ENCODE results near the gene ZFP57. TPM values are rescaled to one million over a fixed set of nuclear protein-coding genes. Genes with fewer than 3 reads are reported as not detected.

ZFP57 gene
- total RNA-seq, result 1 to 10 TPM in 1 of 6 donors, under 1 TPM in 1, not detected in 4; 0.30 to 2.1 TPM

DNA sequence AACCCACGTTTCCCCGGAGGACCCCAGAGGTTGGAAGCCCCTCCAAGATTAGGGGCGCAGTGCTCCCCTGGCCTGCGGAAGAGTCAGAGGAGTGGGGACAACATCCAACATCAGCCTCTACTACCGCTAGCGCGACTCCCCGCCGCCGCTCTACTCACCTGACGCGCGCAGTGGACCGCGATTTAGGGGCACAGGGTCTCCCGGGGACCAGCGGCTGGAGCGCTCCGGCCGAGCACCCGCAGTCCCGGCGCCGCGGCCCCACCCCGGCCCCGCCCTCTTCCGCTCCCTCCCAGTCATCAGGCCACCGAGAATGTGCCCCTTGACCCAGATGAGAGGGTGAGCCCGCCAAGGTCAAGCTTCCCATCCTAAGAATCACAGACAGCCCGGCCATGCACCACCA lies at the start of gene ZFP57:
Gene ZFP57, minus strand, starts transcription at position 249 of the 400 bp plus-strand sequence. CDS start 4,149 bp downstream, outside the sequence.
- DNase-seq, result peak in 1 of 2 donors; percentile 71
- Histone ChIP-seq H3K4me3 (peak within 1 kb of the TSS in 1 of 4 donors; percentile 20), H3K9me3 (no peaks in the 10 kb centered on the region), H3K36me3 (no peaks in the 10 kb centered on the region), H3K27me3 (peaks cover 0 to 2% (median 0%) of the 10 kb centered on the region in 4 donors), H3K4me1 (no peaks in the 10 kb centered on the region), H3K27ac (no peak within 1 kb of the TSS)
- no peak for TF ChIP-seq POLR2A (IDR thresholded peaks at IDR 0.05)
- TF ChIP-seq EP300 (IDR thresholded peaks at IDR 0.05), result no peak
- no peak for TF ChIP-seq POLR2AphosphoS5 (IDR thresholded peaks at IDR 0.05)
- TF ChIP-seq, protein P1, sequence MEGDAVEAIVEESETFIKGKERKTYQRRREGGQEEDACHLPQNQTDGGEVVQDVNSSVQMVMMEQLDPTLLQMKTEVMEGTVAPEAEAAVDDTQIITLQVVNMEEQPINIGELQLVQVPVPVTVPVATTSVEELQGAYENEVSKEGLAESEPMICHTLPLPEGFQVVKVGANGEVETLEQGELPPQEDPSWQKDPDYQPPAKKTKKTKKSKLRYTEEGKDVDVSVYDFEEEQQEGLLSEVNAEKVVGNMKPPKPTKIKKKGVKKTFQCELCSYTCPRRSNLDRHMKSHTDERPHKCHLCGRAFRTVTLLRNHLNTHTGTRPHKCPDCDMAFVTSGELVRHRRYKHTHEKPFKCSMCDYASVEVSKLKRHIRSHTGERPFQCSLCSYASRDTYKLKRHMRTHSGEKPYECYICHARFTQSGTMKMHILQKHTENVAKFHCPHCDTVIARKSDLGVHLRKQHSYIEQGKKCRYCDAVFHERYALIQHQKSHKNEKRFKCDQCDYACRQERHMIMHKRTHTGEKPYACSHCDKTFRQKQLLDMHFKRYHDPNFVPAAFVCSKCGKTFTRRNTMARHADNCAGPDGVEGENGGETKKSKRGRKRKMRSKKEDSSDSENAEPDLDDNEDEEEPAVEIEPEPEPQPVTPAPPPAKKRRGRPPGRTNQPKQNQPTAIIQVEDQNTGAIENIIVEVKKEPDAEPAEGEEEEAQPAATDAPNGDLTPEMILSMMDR (IDR thresholded peaks at IDR 0.05), result no peak
- 81 to 87% methylated on average over 12 to 15 of the region's 31 CpGs for WGBS, 2 donors
- ATAC-seq (ENCODE audit: low FRiP score in 2 of 2), result no peak

DNA sequence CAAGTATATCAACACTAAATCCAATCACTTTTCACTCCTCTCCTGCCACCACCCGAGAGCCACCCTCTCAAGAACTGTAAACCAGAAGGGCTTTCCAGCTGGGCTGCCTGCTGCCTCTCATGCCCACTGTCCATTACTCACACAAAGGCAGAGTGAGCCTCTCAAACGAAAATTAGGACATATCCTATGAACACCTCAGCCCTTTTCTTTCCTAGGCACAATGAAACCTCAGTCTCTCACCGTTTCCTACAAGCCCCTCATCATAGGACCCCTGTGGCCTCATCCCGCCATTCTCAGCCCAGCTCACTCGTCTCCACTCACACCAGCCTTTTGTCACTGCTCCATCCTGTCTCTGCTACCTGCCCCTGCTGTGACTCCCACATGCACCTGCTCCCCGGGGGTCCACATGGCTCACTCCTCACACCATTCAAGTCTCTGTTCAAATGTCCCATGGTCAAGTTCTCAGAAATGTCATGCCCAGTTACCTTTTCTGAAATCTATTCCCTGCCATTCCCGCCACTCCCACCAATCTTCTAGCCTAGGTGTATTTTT lies 49.7 kb upstream of the ZFP57 start:
- 51 to 54% methylated on average over 7 of the region's 7 CpGs for WGBS, 2 donors
- no peaks in the 10 kb centered on the region for H3K9me3 ChIP-seq
- peaks cover 0 to 32% (median 19%) of the 10 kb centered on the region in 4 donors for H3K36me3 ChIP-seq
- ATAC-seq (ENCODE audit: low FRiP score in 2 of 2) (no peak), DNase-seq (no peak)
- TF ChIP-seq EP300 (IDR thresholded peaks at IDR 0.05) (no peak), POLR2A (IDR thresholded peaks at IDR 0.05) (no peak), POLR2AphosphoS5 (IDR thresholded peaks at IDR 0.05) (no peak)
- TF ChIP-seq, protein P1 (IDR thresholded peaks at IDR 0.05), result no peak
- H3K27ac ChIP-seq, result no peak overlapping the region
- H3K4me3 ChIP-seq, result no peak overlapping the region
- peaks cover 4 to 11% (median 5%) of the 10 kb centered on the region in 4 donors for H3K4me1 ChIP-seq
- no peaks in the 10 kb centered on the region for H3K27me3 ChIP-seq

DNA sequence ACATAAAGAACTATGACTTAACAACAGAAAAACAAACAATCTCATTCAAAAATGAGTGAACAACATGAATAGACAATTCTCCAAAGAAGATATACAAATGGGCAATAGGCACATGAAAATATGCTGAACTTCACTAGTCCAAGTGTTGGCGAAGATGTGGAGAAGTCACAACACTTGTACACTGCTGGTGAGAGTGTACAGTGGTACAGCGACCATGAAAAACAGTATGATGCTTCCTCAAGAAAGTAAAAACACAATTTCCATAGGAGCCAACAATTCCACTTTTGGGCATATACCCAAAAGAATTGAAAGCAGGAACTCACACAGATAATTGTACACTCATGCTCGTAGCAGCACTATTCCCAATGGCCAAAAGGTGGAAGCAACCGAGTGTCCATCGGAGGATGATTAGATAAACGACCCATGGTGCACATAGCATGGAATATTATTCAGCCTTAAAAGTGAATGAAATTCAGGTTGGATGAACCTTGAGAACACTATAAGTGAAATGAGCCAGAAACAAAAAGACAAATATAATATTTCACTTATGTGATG lies 48.9 kb upstream of the ZFP57 start:
- H3K27me3 ChIP-seq, result no peaks in the 10 kb centered on the region
- H3K36me3 ChIP-seq, result peaks cover 0 to 40% (median 26%) of the 10 kb centered on the region in 4 donors
- no peak overlapping the region for H3K27ac ChIP-seq
- H3K9me3 ChIP-seq, result no peaks in the 10 kb centered on the region
- 76 to 78% methylated on average over 6 of the region's 6 CpGs for WGBS, 2 donors
- TF ChIP-seq, protein P1 (IDR thresholded peaks at IDR 0.05), result no peak
- TF ChIP-seq EP300 (IDR thresholded peaks at IDR 0.05) (no peak), POLR2A (IDR thresholded peaks at IDR 0.05) (no peak)
- H3K4me3 ChIP-seq, result no peak overlapping the region
- H3K4me1 ChIP-seq, result peaks cover 12 to 19% (median 13%) of the 10 kb centered on the region in 4 donors
- DNase-seq, result no peak
- ATAC-seq (ENCODE audit: low FRiP score in 2 of 2), result no peak

DNA sequence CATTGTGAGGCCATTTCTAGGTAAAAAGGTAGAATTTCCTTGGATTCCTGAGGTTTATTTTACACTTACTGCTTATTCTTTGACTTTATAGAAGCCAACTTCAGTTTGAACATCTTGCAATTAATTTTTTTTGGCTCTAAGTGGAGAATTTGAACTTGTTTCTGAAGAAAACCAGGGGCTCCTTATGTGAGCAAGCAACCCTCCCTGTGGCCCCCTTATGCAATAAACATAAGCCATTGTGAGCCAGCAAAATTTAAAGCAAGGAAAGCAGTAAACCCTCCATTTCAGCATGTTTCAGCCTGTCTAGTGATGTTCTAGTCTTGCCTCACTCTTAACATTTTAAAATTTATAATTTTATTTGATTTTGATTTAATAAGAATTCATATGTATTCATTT lies 47.9 kb upstream of the ZFP57 start:
- H3K4me3 ChIP-seq, result no peak overlapping the region
- TF ChIP-seq EP300 (IDR thresholded peaks at IDR 0.05), result no peak
- TF ChIP-seq, protein P1 (IDR thresholded peaks at IDR 0.05), result no peak
- H3K4me1 ChIP-seq, result peaks cover 18 to 22% (median 22%) of the 10 kb centered on the region in 4 donors
- H3K27me3 ChIP-seq, result no peaks in the 10 kb centered on the region
- no peak for DNase-seq
- H3K36me3 ChIP-seq, result peaks cover 0 to 46% (median 26%) of the 10 kb centered on the region in 4 donors
- ATAC-seq (ENCODE audit: low FRiP score in 2 of 2), result no peak
- H3K27ac ChIP-seq, result no peak overlapping the region
- H3K9me3 ChIP-seq, result no peaks in the 10 kb centered on the region
